SH-SY5Y (cell line): ENCODE results near the gene GRIN2A.

Experiments
- GATA2 ChIP-seq: IDR thresholded peaks from 2 replicates; pipeline ENCODE4 v1.6.1; 2011; ENCODE audit warnings: mild to moderate bottlenecking, low read depth, low read length
- GATA3 ChIP-seq: IDR thresholded peaks from 2 replicates; pipeline ENCODE4 v1.6.1; 2011; ENCODE audit warnings: low read depth, mild to moderate bottlenecking, low read length, moderate library complexity

- no peak for TF ChIP-seq GATA2
- no peak for TF ChIP-seq GATA3
Observed at GRCh38 chr16:10110552-10110951, 71.7 kb downstream of the GRIN2A start.
